K562 (cell line): ENCODE results near the gene MDM1. TPM values are rescaled to one million over a fixed set of nuclear protein-coding genes. Genes with fewer than 3 reads are reported as not detected.
A peak's percentile ranks its signal among the peaks of the same experiment; 100 is the strongest.

Experiments
- ATAC-seq: fragments of 200-7000 bp; cut with Tn5 transposase; 3 replicates; pipeline ENCODE4 v1.9.1; 2020; ENCODE audit warnings: moderate library complexity
- BruUV-seq: library from RNA; stranded (reverse); fragments of 400-500 nt; replicated peaks from 2 replicates; lab custom pipeline; 2021; lab: Mats Ljungman, UMichigan
- CTCF ChIA-PET: fragments of 300-600 bp; formaldehyde crosslinking; extraction: SDS; loops from one replicate; lab custom pipeline; 2021; ENCODE audit warnings: low intra/inter-chr PET ratio; lab: Yijun Ruan, JAX
- POLR2A ChIA-PET: fragments of 300-600, 350-650 bp; sonication (Branson Sonifier 250); formaldehyde crosslinking; extraction: SDS; loops from one replicate; lab custom pipeline; 2021; ENCODE audit warnings: antibody characterized with exemption, inconsistent platforms; lab: Yijun Ruan, JAX
- DNase-seq, 4 experiments: peaks; one replicate each; pipeline versions ENCODE4 v3.0.0 to v3.0.0-alpha.2; 2011 to 2018; ENCODE audit warnings: low spot score in 3 of 4, mixed read lengths in 3 of 4; ENCODE audit errors: extremely low read depth in 1 of 4
- FAIRE-seq: peaks from 2 replicates; lab custom pipeline; 2011; peaks lifted over from hg19 to GRCh38; lab: Jason Lieb, UNC
- H2AFZ ChIP-seq: 2 replicates; pipeline ENCODE4 v1.6.0; 2011; ENCODE audit warnings: low read depth, low read length, control low read depth, inconsistent platforms
- H3K27ac ChIP-seq: fragments of 200-600 bp; 3 replicates; pipeline ENCODE4 v1.8.0; 2011; ENCODE audit warnings: low read depth, mild to moderate bottlenecking, control low read depth, inconsistent platforms, low read length, moderate library complexity, mixed read lengths; ENCODE audit errors: extremely low read depth
- H3K27me3 ChIP-seq, 2 experiments: fragments of 300-600 bp in 1 of 2; 2 replicates in 1 of 2; 3 replicates in 1 of 2; pipeline versions ENCODE4 v1.6.0 to v1.8.0; 2011; ENCODE audit warnings: inconsistent platforms in 2 of 2, low read length in 2 of 2, mild to moderate bottlenecking in 1 of 2, mixed read lengths in 1 of 2, moderate library complexity in 1 of 2; ENCODE audit not compliant: control insufficient read depth in 2 of 2, insufficient read depth in 2 of 2
- H3K36me3 ChIP-seq: fragments of 300-600 bp; 3 replicates; pipeline ENCODE4 v1.8.0; 2011; ENCODE audit warnings: mild to moderate bottlenecking, low read length, inconsistent platforms; ENCODE audit not compliant: control insufficient read depth, insufficient read depth
- H3K4me1 ChIP-seq, 2 experiments: fragments of 200-600 bp in 1 of 2; replicated peaks in 1 of 2; 2 replicates in 1 of 2; 3 replicates in 1 of 2; pipeline versions ENCODE4 v1.5.1 to v1.8.0; 2011; ENCODE audit warnings: inconsistent platforms in 2 of 2, low read length in 2 of 2, mild to moderate bottlenecking in 1 of 2, mixed read lengths in 1 of 2, moderate library complexity in 1 of 2; ENCODE audit not compliant: control insufficient read depth in 2 of 2, insufficient read depth in 2 of 2
- H3K4me2 ChIP-seq: 2 replicates; pipeline ENCODE4 v1.6.1; 2011; ENCODE audit warnings: low read length, control low read depth, inconsistent platforms, mixed read lengths; ENCODE audit not compliant: insufficient read depth
- H3K4me3 ChIP-seq: fragments of 200-600 bp; sonication (generic), shearing (Covaris generic); 2 replicates; pipeline ENCODE4 v1.5.1; 2016; ENCODE audit warnings: control low read depth, inconsistent platforms
- H3K79me2 ChIP-seq: fragments of 200-600 bp; 3 replicates; pipeline ENCODE4 v1.8.0; 2011; ENCODE audit warnings: low read length, inconsistent platforms; ENCODE audit not compliant: control insufficient read depth, insufficient read depth
- H3K9ac ChIP-seq, 2 experiments: 2 replicates each; pipeline versions ENCODE4 v1.6.0 to v1.6.1; 2011; ENCODE audit warnings: low read depth in 2 of 2, low read length in 2 of 2, control low read depth in 1 of 2, inconsistent platforms in 1 of 2, mild to moderate bottlenecking in 1 of 2, mixed read lengths in 1 of 2; ENCODE audit not compliant: insufficient read depth in 1 of 2
- H3K9me1 ChIP-seq: one replicate; pipeline ENCODE4 v1.6.0; 2011; ENCODE audit warnings: inconsistent platforms, mild to moderate bottlenecking, low read length, moderate library complexity; ENCODE audit not compliant: control insufficient read depth, insufficient read depth
- H3K9me3 ChIP-seq: replicated peaks from 2 replicates; pipeline ENCODE4 v1.5.1; 2011; ENCODE audit warnings: low read depth, low read length, inconsistent platforms; ENCODE audit not compliant: control insufficient read depth, insufficient read depth
- H4K20me1 ChIP-seq: replicated peaks from 2 replicates; pipeline ENCODE4 v1.6.1; 2011; ENCODE audit warnings: low read length, inconsistent platforms, mixed read lengths; ENCODE audit not compliant: control insufficient read depth, insufficient read depth
- BRD9 ChIP-seq: fragments of 450-650 bp; IDR thresholded peaks from 2 replicates; pipeline ENCODE4 v1.6.1; 2018; ENCODE audit warnings: low read depth; ENCODE audit not compliant: partially characterized antibody
- CEBPB ChIP-seq: fragments of 450-650 bp; IDR thresholded peaks from 2 replicates; pipeline ENCODE4 v1.6.1; 2016; ENCODE audit warnings: missing genetic modification characterization, missing compliant biosample characterization
- EP300 ChIP-seq: IDR thresholded peaks from 2 replicates; pipeline ENCODE4 v1.6.1; 2012; ENCODE audit warnings: low read length, improper control_type of control experiment
- HNRNPUL1 ChIP-seq: fragments of 200-400 bp; formaldehyde crosslinking; IDR thresholded peaks from 2 replicates; pipeline ENCODE4 v1.6.1; 2017; ENCODE audit warnings: low read length
- KDM1A ChIP-seq, 2 experiments: fragments of 450-650 bp; IDR thresholded peaks; 2 replicates each; pipeline ENCODE4 v1.6.1; 2016; ENCODE audit warnings: mild to moderate bottlenecking in 2 of 2
- SMAD3 ChIP-seq: fragments of 450-650 bp; formaldehyde crosslinking; conservative IDR thresholded peaks from 2 replicates; pipeline ENCODE4 v1.4.0; 2020; ENCODE audit warnings: mild to moderate bottlenecking
- TCFL5 ChIP-seq: fragments of 250-450 bp; sonication (Bioruptor Pico); conservative IDR thresholded peaks from 2 replicates; pipeline ENCODE4 v1.6.1; 2021; ENCODE audit warnings: mild to moderate bottlenecking, moderate library complexity, matching md5 sums
- ZNF175 ChIP-seq: fragments of 200-800 bp; sonication (Bioruptor generic); IDR thresholded peaks from 2 replicates; pipeline ENCODE4 v1.6.1; 2016; ENCODE audit warnings: low read depth, mild to moderate bottlenecking, missing genetic modification characterization, missing compliant biosample characterization
- ZNF444 ChIP-seq: fragments of 250-450 bp; sonication (Bioruptor Pico); IDR thresholded peaks from 2 replicates; pipeline ENCODE4 v1.4.0; 2020; ENCODE audit warnings: mild to moderate bottlenecking, moderate library complexity
- WGBS: fragments of 100-300 bp; shearing (Covaris generic); methylation state at CpG from one replicate; pipeline ENCODE4 v1.1.6; 2016; ENCODE audit warnings: low coverage, mixed read lengths; ENCODE audit not compliant: insufficient coverage; ENCODE audit errors: missing lambda C conversion rate; 5-methylcytosine and 5-hydroxymethylcytosine counted together
- in situ Hi-C: fragments of 300-500 bp; cut with MboI; formaldehyde crosslinking; loops from 4 replicates; pipeline ENCODE4 v1.15.0; 2018; ENCODE audit warnings: inconsistent platforms, mixed read lengths
- intact Hi-C: fragments of 100-400 bp; cut with micrococcal nuclease; formaldehyde crosslinking; loops from 2 replicates; pipeline ENCODE4 v1.14.2; 2022
- polyA plus RNA-seq, 8 experiments: library from polyadenylated mRNA; depleted of rRNA in 4 of 8; stranded (reverse) in 5 of 8; unstranded in 3 of 8; fragments of >200 nt; fragmentation: Nextera tagmentation in 2 of 8; fragmentation: Illumina TruSeq in 1 of 8; extraction: Ambion mirVana in 2 of 8; extraction: Trizol in 1 of 8; gene quantifications; 2 replicates each; pipeline versions ENCODE4 v1.2.1 to v1.2.3, GENCODE V29; 2011 to 2014; ENCODE audit warnings: inconsistent platforms in 1 of 8, missing spikeins in 1 of 8
- total RNA-seq, 7 experiments: library from RNA; depleted of rRNA in 6 of 7; stranded (reverse); fragments of >200 nt in 6 of 7; fragmentation: Illumina TruSeq in 2 of 7; extraction: Trizol in 2 of 7; gene quantifications; 2 replicates each; pipeline versions ENCODE4 v1.2.1 to v1.2.3, GENCODE V29; 2011 to 2021; ENCODE audit warnings: low replicate concordance in 1 of 7

Gene MDM1
- total and polyA plus RNA-seq, 9 of the 15 experiments (the other 6 are each of a cell fraction or from before 2014, with no cell fraction given) = 7.5 to 16.8 (median 13.1) TPM

DNA sequence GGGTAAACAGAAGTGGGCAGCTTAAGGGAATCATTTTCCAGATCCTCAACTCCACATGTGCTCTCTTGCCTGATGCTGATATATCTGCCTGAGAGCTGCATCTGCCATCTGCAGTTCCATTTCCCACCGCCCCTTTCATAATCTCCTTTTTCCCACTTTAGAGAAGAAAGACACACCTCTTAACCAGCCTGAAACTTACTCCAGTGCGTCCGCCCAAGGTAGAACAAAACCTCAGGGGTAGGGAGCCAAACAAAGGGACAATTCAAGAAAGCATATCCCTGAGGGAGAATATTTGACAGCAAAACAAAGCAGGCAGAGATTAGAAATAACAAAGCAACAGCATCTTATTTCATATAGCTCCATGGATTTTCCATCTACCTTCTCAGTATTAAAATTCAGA, 4.3 kb downstream of the MDM1 start:
- Histone ChIP-seq H3K4me2 (no peak overlapping the region), H3K27me3 (no peaks in the 10 kb centered on the region), H2AFZ (no peak overlapping the region), H3K9me3 (no peaks in the 10 kb centered on the region), H3K9me1 (no peaks in the 10 kb centered on the region), H3K27ac (no peak overlapping the region), H4K20me1 (no peaks in the 10 kb centered on the region), H3K4me3 (no peak overlapping the region), H3K36me3 (peaks cover 3% of the 10 kb centered on the region; the same call in 1 of the 3 replicates), H3K4me1 (peaks cover 0 to 10% of the 10 kb centered on the region in 2 experiments; a peak in 2 of 5 replicates), H3K9ac (no peak overlapping the region), H3K79me2 (no peaks in the 10 kb centered on the region)
- POLR2A ChIA-PET = interaction anchor here (1.1 to 1.2 kb wide), 2 partner anchors 18 to 127 kb away, joined by 3 to 6 read pairs; no protein-coding TSS in a partner anchor
- CTCF ChIA-PET = no interaction called here
- intact Hi-C loops (no loop called here), in situ Hi-C loops (no loop called here)
- 77% methylated on average over 3 of the region's 3 CpGs for WGBS
- ATAC-seq (no peak), DNase-seq (no peak), FAIRE-seq (no peak)
- BruUV-seq = no TSS peak
- TF ChIP-seq EP300 = no peak
- TF ChIP-seq ZNF175 (CRISPR knock-in tag) = no peak

DNA sequence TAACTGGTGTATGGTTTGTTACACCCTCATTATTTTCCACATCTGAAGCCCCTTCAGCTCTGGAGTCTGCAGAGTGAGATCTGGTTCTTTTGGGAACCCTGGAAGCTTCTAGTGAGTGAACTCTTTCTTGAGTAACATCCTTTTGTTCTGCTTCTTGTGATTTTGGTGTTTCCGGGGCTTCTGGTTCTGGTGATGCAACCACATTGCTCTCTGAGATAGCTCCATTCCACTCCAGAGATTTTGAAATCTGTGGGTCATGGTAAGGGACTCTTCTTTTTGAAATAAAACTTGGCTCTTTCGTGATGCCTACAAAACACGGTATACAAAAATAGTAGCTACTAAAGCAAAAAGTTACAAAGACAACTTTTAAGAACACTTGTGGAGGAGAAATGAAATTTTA, 5.4 kb downstream of the MDM1 start:
- H3K36me3 ChIP-seq = peaks cover 3% of the 10 kb centered on the region; the same call in 1 of the 3 replicates
- H3K27me3 ChIP-seq = no peaks in the 10 kb centered on the region
- 65% methylated on average over 3 of the region's 3 CpGs for WGBS
- no TSS peak for BruUV-seq
- POLR2A ChIA-PET = interaction anchor here (1.2 kb wide), 1 partner anchor 16 kb away, joined by 6 read pairs; no protein-coding TSS in a partner anchor
- no peaks in the 10 kb centered on the region for H3K79me2 ChIP-seq
- no peak overlapping the region for H3K4me3 ChIP-seq
- H3K4me2 ChIP-seq = no peak overlapping the region
- no peaks in the 10 kb centered on the region for H3K9me3 ChIP-seq
- H3K4me1 ChIP-seq = no peaks in the 10 kb centered on the region; a peak in 1 of 5 replicates
- no peak for TF ChIP-seq SMAD3 (CRISPR knock-in tag)
- TF ChIP-seq TCFL5 (CRISPR knock-in tag) = no peak
- TF ChIP-seq HNRNPUL1 = no peak
- no peak for TF ChIP-seq ZNF444 (CRISPR knock-in tag)
- peak; percentile 21; the same call in 1 of the 2 replicates for TF ChIP-seq CEBPB (tag)
- TF ChIP-seq BRD9 = no peak
- TF ChIP-seq KDM1A (IDR thresholded peaks at IDR 0.05) = no peak
- TF ChIP-seq, all 486 proteins: peak for 1
- intact Hi-C loops (no loop called here), in situ Hi-C loops (no loop called here)
- DNase-seq (no peak), ATAC-seq (no peak), FAIRE-seq (no peak)
- Histone ChIP-seq H3K9ac (no peak overlapping the region), H3K9me1 (no peaks in the 10 kb centered on the region), H3K27ac (no peak overlapping the region), H2AFZ (no peak overlapping the region), H4K20me1 (no peaks in the 10 kb centered on the region)
- CTCF ChIA-PET = no interaction called here
